Endothelial cell of umbilical vein (primary cell): ENCODE data around the gene FRZB. TPM values are rescaled to one million over a fixed set of nuclear protein-coding genes. Genes with fewer than 3 reads are reported as not detected.

Experiments used
- BruUV-seq: library from RNA; stranded (reverse); fragments of 400-500 nt; replicated peaks from 2 replicates; lab custom pipeline; 2021; lab: Mats Ljungman, UMichigan
- CTCF ChIA-PET: fragments of 300-600, 350-600 bp; sonication (Branson Sonifier 250); formaldehyde crosslinking; loops from one replicate; lab custom pipeline; 2021; ENCODE audit warnings: antibody characterized with exemption, inconsistent platforms; lab: Charles Lee
- POLR2A ChIA-PET: fragments of 300-600, 350-600 bp; sonication (Branson Sonifier 250); formaldehyde crosslinking; loops from one replicate; lab custom pipeline; 2021; ENCODE audit warnings: antibody characterized with exemption, inconsistent platforms; lab: Charles Lee
- DNase-seq: peaks from one replicate; pipeline ENCODE4 v3.0.0-alpha.2; 2011; ENCODE audit warnings: low read depth, low spot score
- FAIRE-seq: peaks from 2 replicates; lab custom pipeline; 2011; peaks lifted over from hg19 to GRCh38; lab: Jason Lieb, UNC
- H2AFZ ChIP-seq: 2 replicates; pipeline ENCODE4 v1.6.0; 2012; ENCODE audit warnings: low read depth, low read length, control low read depth, inconsistent platforms
- H3K27ac ChIP-seq: 2 replicates; pipeline ENCODE4 v1.5.1; 2011; ENCODE audit warnings: low read depth, mild to moderate bottlenecking, control low read depth, low read length, moderate library complexity; ENCODE audit not compliant: insufficient read depth
- H3K27me3 ChIP-seq, 2 experiments: 2 replicates each; pipeline versions ENCODE4 v1.6.0 to v1.6.1; 2011; ENCODE audit warnings: low read length in 2 of 2, mixed read lengths in 1 of 2; ENCODE audit not compliant: control insufficient read depth in 2 of 2, insufficient read depth in 2 of 2
- H3K36me3 ChIP-seq, 2 experiments: 2 replicates in 1 of 2; 3 replicates in 1 of 2; pipeline ENCODE4 v1.5.1; 2011; ENCODE audit warnings: low read length in 2 of 2, mild to moderate bottlenecking in 1 of 2, moderate library complexity in 1 of 2; ENCODE audit not compliant: control insufficient read depth in 2 of 2, insufficient read depth in 2 of 2; ENCODE audit errors: extremely low read depth in 1 of 2
- H3K4me1 ChIP-seq: 3 replicates; pipeline ENCODE4 v1.5.1; 2011; ENCODE audit warnings: mild to moderate bottlenecking, low read length; ENCODE audit not compliant: control insufficient read depth, insufficient read depth; ENCODE audit errors: extremely low read depth
- H3K4me2 ChIP-seq: 2 replicates; pipeline ENCODE4 v1.6.1; 2011; ENCODE audit warnings: low read length, control low read depth, mixed read lengths; ENCODE audit not compliant: insufficient read depth
- H3K4me3 ChIP-seq, 3 experiments: fragments of 200-600 bp in 1 of 3; sonication (generic), shearing (Covaris generic) in 1 of 3; replicated peaks in 1 of 3; 2 replicates each; pipeline ENCODE4 v1.5.1; 2011 to 2016; ENCODE audit warnings: control low read depth in 3 of 3, low read length in 3 of 3, mild to moderate bottlenecking in 2 of 3, inconsistent platforms in 1 of 3, low read depth in 1 of 3, moderate library complexity in 1 of 3; ENCODE audit not compliant: insufficient read depth in 1 of 3
- H3K79me2 ChIP-seq: 2 replicates; pipeline ENCODE4 v1.6.0; 2012; ENCODE audit warnings: low read length, inconsistent platforms; ENCODE audit not compliant: control insufficient read depth, insufficient read depth
- H3K9ac ChIP-seq: replicated peaks from 2 replicates; pipeline ENCODE3; 2011; ENCODE audit warnings: low read length, control low read depth; ENCODE audit not compliant: insufficient read depth; ENCODE audit errors: extremely low read depth
- H3K9me1 ChIP-seq: replicated peaks from 3 replicates; pipeline ENCODE4 v1.6.0; 2011; ENCODE audit warnings: mild to moderate bottlenecking, low read length; ENCODE audit not compliant: control insufficient read depth, insufficient read depth; ENCODE audit errors: extremely low read depth
- H3K9me3 ChIP-seq: replicated peaks from 2 replicates; pipeline ENCODE4 v1.5.1; 2012; ENCODE audit warnings: low read length, inconsistent platforms; ENCODE audit not compliant: control insufficient read depth, insufficient read depth
- H4K20me1 ChIP-seq: replicated peaks from 2 replicates; pipeline ENCODE3; 2011; ENCODE audit warnings: mild to moderate bottlenecking, low read length; ENCODE audit not compliant: control insufficient read depth, insufficient read depth; ENCODE audit errors: extremely low read depth
- CTCF ChIP-seq, 2 donors: IDR thresholded peaks; 1 replicate in 1 of 2; 2 replicates in 1 of 2; pipeline ENCODE4 v1.5.1; 2011; ENCODE audit warnings: low read length in 2 of 2, mild to moderate bottlenecking in 2 of 2, moderate library complexity in 2 of 2, control low read depth in 1 of 2, inconsistent platforms in 1 of 2, low read depth in 1 of 2; ENCODE audit not compliant: insufficient read depth in 1 of 2; ENCODE audit errors: extremely low read depth in 1 of 2
- EZH2 ChIP-seq: IDR thresholded peaks from 2 replicates; pipeline ENCODE4 v1.6.1; 2012; ENCODE audit warnings: borderline replicate concordance, low read depth, mild to moderate bottlenecking, moderate library complexity, low read length, inconsistent platforms; ENCODE audit not compliant: severe bottlenecking
- FOS ChIP-seq: IDR thresholded peaks from 2 replicates; pipeline ENCODE4 v1.6.1; 2011; ENCODE audit warnings: mild to moderate bottlenecking, low read length, moderate library complexity, borderline replicate concordance; ENCODE audit not compliant: insufficient read depth
- GATA2 ChIP-seq: IDR thresholded peaks from 2 replicates; pipeline ENCODE4 v1.7.0; 2011; ENCODE audit warnings: low read depth, mild to moderate bottlenecking, moderate library complexity, mixed read lengths, low read length; ENCODE audit not compliant: insufficient read length, insufficient read depth
- JUN ChIP-seq: IDR thresholded peaks from 2 replicates; pipeline ENCODE4 v1.6.1; 2011; ENCODE audit warnings: borderline replicate concordance, low read depth; ENCODE audit not compliant: insufficient read length, insufficient read depth
- MAX ChIP-seq: IDR thresholded peaks from 2 replicates; pipeline ENCODE4 v1.6.1; 2011; ENCODE audit not compliant: insufficient read depth, insufficient read length
- MYC ChIP-seq: IDR thresholded peaks from one replicate; pipeline ENCODE4 v1.6.1; 2011; ENCODE audit warnings: mild to moderate bottlenecking, low read depth, low read length
- POLR2A ChIP-seq: IDR thresholded peaks from 2 replicates; pipeline ENCODE4 v1.6.1; 2012; ENCODE audit warnings: low read depth, mild to moderate bottlenecking, control low read depth, low read length
- POLR2AphosphoS5 ChIP-seq: IDR thresholded peaks from 2 replicates; pipeline ENCODE4 v1.6.1; 2012; ENCODE audit warnings: low read depth, mild to moderate bottlenecking, control low read depth, low read length, moderate library complexity; ENCODE audit not compliant: insufficient read depth
- dilution Hi-C: fragments of 300-500 bp; cut with MboI; formaldehyde crosslinking; loops from one replicate; pipeline ENCODE4 v1.15.0; 2019; ENCODE audit warnings: low sequenced_read_pairs; ENCODE audit not compliant: extremely low pct_ligation_motif_present
- intact Hi-C: fragments of 100-400 bp; cut with micrococcal nuclease; formaldehyde crosslinking; loops from one replicate; pipeline ENCODE4 v1.10.0; 2022
- polyA plus RNA-seq, 4 experiments: library from polyadenylated mRNA; depleted of rRNA in 3 of 4; stranded (reverse) in 3 of 4; unstranded in 1 of 4; fragments of >200 nt; gene quantifications; 2 replicates each; pipeline versions ENCODE4 v1.2.1 to v1.2.3, GENCODE V29; 2011 to 2012; ENCODE audit warnings: missing spikeins in 1 of 4
- total RNA-seq: library from RNA; stranded (reverse); gene quantifications from 2 replicates; pipeline ENCODE4 v1.2.3, GENCODE V29; 2021

Gene FRZB
- total and polyA plus RNA-seq, 2 donors (not counting 3 experiments of a cell fraction or from before 2014, with no cell fraction given), result 0.04 TPM; not detected in 1

- Histone ChIP-seq H3K9ac (no peak overlapping the region), H3K79me2 (no peaks in the 10 kb centered on the region), H3K27me3 (no peaks in the 10 kb centered on the region), H3K4me2 (no peak overlapping the region), H3K9me3 (no peaks in the 10 kb centered on the region), H3K36me3 (peaks cover 3 to 5% of the 10 kb centered on the region in 2 experiments), H3K9me1 (no peaks in the 10 kb centered on the region), H2AFZ (no peak overlapping the region), H4K20me1 (peaks cover 2% of the 10 kb centered on the region), H3K27ac (no peak overlapping the region), H3K4me3 (no peak overlapping the region), H3K4me1 (no peaks in the 10 kb centered on the region)
- BruUV-seq, result no TSS peak
- POLR2A ChIA-PET, result interaction anchor here (1.1 kb wide), 1 partner anchor 12 kb away, joined by 5 read pairs; no protein-coding TSS in a partner anchor
- CTCF ChIA-PET, result interaction anchor here (0.6 to 2.0 kb wide), 7 partner anchors 9 to 153 kb away, joined by 3 to 5 read pairs (median 4); no protein-coding TSS in a partner anchor
- FAIRE-seq (no peak), DNase-seq (no peak)
- dilution Hi-C loops (no loop called here), intact Hi-C loops (no loop called here)
- TF ChIP-seq MAX (no peak), FOS (peak; percentile 31), POLR2A (no peak), POLR2AphosphoS5 (no peak), MYC (no peak), CTCF (IDR thresholded peaks at IDR 0.05; ENCODE audit: extremely low read depth in 1 of 2, insufficient read depth in 1 of 2, low read depth in 1 of 2, low read length in 2 of 2) (no peak), EZH2 (no peak), GATA2 (no peak), JUN (peak; percentile 26)
Observed at GRCh38 chr2:182915369-182916326, 49.2 kb upstream of the FRZB start.
